Right lung (tissue), 5 donors: ENCODE data around the gene TAMALIN. TPM values are rescaled to one million over a fixed set of nuclear protein-coding genes. Genes with fewer than 3 reads are reported as not detected.

ENCODE experiments used
- DNase-seq, 2 donors: peaks; one replicate each; pipeline ENCODE4 v3.0.0-alpha.2; 2013
- polyA plus RNA-seq, 5 donors: library from polyadenylated mRNA; unstranded; fragments of 120-200 nt; gene quantifications; one replicate each; pipeline versions ENCODE4 v1.2.1 to v1.2.3, GENCODE V29; 2013; ENCODE audit warnings: inconsistent platforms in 1 of 5, low replicate concordance in 1 of 5; ENCODE audit not compliant: insufficient read length in 5 of 5, insufficient read depth in 1 of 5

TAMALIN gene
- polyA plus RNA-seq, 5 donors = 30.2 to 41.9 (median 36.1) TPM

- no peak for DNase-seq
Measured at GRCh38 chr12:52054231-52054832, 47.6 kb downstream of the TAMALIN start.

- no peak for DNase-seq
Measured at GRCh38 chr12:52054833-52055730, 48.3 kb downstream of the TAMALIN start.

GRCh38 chr12:52055731-52056711 is 49.3 kb downstream of the TAMALIN start:
- DNase-seq = no peak

- no peak for DNase-seq
Measured at GRCh38 chr12:52056801-52057637, 50.3 kb downstream of the TAMALIN start.

- DNase-seq = no peak
Measured at GRCh38 chr12:52057638-52058576, 51.2 kb downstream of the TAMALIN start.

GRCh38 chr12:52058631-52059361 is 52.0 kb downstream of the TAMALIN start:
- no peak for DNase-seq

- DNase-seq = no peak
Measured at GRCh38 chr12:52059582-52060497, 53.1 kb downstream of the TAMALIN start.

- DNase-seq = no peak
Measured at GRCh38 chr12:52060498-52061177, 53.9 kb downstream of the TAMALIN start.

GRCh38 chr12:52061470-52062166 is 54.9 kb downstream of the TAMALIN start:
- DNase-seq = no peak

- no peak for DNase-seq
Measured at GRCh38 chr12:52062167-52063081, 55.7 kb downstream of the TAMALIN start.

GRCh38 chr12:52063082-52063924 is 56.6 kb downstream of the TAMALIN start:
- no peak for DNase-seq

GRCh38 chr12:52063981-52064649 is 57.4 kb downstream of the TAMALIN start:
- no peak for DNase-seq
